Measurements from ENCODE around the gene ERLIN1.
A peak's percentile ranks its signal among the peaks of the same experiment; 100 is the strongest.
"Not testable (repeated sequence)": the region's sequence is repeated elsewhere in the genome, so short reads cannot be mapped to it uniquely, and the experiment has no call there.

ERLIN1 gene

DNA sequence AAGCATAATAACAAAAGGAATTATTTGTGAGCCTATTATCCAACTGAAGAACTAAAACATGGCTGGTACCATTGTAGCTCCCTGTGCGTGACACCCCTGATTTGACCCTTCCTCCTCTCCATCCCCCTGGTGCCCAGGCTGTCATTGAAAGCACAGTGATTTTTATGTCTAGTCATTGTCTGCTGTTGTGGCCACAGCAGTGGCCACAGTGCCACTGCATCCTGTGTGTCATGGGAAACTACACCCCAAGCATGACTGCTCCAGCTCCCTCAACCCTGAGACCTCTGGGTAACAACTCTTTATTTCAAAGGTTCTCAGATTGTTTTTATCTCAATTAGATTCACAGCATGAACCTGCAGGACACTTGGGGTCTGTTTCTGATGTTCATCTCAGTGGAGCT lies 52.0 kb downstream of the ERLIN1 start:
- DNase-seq (ENCODE audit: low spot score): no peak

DNA sequence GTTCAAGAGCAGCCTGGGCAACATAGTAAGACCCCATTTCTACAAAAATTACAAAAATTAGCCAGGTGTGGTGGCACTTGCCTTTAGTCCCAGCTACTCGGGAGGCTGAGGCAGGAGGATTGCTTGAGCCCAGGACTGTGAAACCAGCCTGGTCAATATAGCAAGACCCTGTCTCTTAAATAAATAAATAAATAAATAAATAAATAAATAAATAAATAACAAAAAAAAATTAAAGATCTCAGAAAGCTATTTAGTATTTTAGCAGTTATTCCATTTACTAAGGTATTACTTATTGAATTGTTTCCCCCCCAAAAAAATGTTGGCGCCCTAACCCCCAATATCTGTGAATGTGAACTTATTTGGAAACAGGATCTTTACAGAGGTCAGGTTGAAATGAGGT lies 53.4 kb downstream of the ERLIN1 start:
- no peak for DNase-seq (ENCODE audit: low spot score)

GRCh38 chr10:100131571-100131970 lies 54.3 kb downstream of the ERLIN1 start:
- no peak for DNase-seq (ENCODE audit: low spot score)

GRCh38 chr10:100130831-100131230 lies 55.0 kb downstream of the ERLIN1 start:
- no peak for DNase-seq (ENCODE audit: low spot score)

DNA sequence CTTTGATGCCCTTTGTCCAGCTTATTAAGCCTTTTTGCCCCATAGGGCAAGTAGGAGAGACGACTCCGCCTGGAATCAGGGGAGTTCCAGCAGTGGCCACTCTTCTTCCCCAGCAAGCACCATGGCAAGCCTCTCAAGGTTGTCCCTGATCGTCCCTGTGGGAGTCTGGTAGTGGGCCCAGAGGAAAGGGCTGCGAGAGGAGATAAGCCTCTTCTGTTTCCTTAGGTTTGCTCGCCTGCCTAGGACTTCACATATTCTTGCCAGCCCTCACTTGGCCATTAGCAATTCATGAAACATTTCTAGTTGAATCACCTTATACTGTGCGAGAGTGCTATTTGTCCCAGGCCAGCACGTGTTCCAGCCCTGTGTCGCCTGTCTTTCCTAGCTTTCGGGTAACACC lies 56.4 kb downstream of the ERLIN1 start:
- DNase-seq (ENCODE audit: low spot score): no peak

DNA sequence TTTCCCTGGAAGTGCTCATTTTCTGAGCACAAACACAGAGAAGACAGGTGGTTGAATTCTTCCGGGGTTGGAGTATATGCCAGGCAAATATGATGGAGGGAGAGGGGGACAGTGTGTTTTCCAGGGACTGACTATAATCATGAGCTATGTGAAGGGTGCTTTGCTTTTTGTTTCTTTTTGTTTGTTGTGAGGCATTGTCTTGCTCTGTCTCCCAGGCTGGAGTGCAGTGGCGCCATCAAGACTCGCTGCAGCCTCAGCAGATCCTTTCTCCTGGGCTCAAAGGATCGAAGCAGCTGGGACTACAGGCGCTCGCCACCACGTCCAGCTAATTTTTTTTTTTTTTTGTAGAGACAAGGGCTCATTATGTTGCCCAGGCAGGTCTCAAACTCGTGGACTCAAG lies 56.9 kb downstream of the ERLIN1 start:
- no peak for DNase-seq (ENCODE audit: low spot score)

DNA sequence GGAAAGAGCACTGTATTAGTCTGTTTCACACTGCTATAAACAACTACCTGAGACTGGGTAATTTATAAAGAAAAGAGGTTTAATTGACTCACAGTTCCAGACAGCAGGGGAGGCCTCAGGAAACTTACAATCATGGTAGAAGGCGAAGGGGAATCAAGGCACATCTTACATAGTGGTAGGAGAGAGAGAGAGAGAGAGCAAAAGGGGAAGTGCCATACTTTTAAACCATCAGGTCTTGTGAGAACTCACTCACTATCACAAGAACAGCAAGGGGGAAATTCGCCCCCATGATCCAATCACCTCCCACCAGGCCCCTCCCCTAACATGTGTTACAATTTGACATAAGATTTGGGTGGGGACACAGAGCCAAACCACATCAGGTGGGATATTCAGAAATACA lies 60.5 kb downstream of the ERLIN1 start:
- not testable (repeated sequence) for DNase-seq (ENCODE audit: low spot score)

DNA sequence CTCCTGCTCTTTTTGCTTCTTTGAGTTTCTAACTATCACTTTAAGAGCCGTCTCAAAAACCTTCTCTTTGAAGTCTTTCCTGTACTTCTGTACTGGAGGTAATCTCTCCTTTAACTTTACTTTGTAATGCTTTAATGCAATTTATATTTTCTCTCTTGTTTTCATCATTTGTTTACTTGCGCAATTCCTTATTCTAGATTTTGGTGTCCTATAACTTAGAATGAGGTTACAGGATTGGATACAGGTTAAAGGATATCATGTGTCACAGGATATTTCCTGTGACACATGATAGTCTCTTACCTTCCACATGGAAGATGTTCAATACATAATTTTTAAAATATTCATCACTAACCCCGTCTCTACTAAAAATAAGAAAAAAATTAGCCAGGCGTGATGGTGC lies 61.7 kb downstream of the ERLIN1 start:
- no peak for DNase-seq (ENCODE audit: low spot score)

- DNase-seq (ENCODE audit: low spot score): no peak
Measured at GRCh38 chr10:100122780-100123179, 63.0 kb downstream of the ERLIN1 start.

DNA sequence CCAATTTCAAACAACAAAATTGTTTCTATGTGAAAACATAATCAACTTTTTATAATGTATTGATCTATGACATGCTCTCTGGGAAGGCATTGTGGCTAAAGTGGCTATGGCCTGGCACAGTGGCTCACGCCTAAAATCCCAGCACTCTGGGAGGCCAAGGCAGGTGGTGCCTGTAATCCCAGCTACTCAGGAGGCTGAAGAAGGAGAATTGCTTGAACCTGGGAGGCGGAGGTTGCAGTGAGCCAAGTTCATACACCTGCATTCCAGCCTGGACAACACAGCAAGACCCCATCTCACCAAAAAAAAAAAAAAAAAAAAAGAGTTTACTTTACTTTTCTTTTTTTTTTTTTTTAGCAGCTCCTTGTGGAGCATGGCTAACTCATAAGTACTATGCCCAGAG lies 65.3 kb downstream of the ERLIN1 start:
- DNase-seq (ENCODE audit: low spot score): no peak

- no peak for DNase-seq (ENCODE audit: low spot score)
Measured at GRCh38 chr10:100119726-100120125, 66.1 kb downstream of the ERLIN1 start.

DNA sequence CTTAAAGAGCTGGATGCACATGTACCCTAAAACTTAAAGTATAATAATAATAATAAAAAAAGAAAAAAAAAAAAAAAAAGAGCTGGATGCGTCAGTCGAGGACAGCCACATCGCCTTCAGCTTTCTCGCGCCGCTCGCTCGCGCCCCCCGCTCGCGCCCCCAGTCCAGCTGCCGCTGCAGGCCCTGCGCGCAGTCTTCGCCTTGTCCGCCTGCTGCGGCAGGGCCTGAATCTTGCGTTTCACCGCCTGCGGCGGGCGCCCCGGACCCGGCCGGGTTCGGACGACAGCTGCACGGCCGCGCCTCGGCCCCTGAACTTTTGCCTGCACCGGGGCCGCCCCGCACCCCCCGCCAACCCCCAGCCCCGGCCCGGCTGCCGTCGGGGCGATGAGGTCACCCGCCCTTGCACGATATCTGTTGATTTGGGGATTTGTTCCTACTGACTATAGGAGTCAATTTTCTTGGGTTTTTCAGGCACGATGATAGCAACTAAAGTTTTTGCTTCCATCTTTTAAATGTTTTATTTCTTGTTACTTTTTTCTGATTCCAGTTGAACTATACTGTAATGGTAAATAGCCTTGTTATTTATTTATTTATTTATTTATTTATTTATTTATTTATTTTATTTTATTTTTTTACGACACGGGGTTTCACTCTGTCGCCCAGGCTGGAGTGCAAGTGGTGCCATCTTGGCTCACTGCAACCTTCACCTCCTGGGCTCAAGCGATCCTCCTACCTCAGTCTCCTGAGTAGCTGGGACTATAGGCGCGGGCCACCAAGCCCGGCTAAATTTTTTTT lies 70.7 kb downstream of the ERLIN1 start:
- DNase-seq (ENCODE audit: low spot score): no peak

- DNase-seq (ENCODE audit: low spot score): no peak
Measured at GRCh38 chr10:100114460-100114859, 71.4 kb downstream of the ERLIN1 start.

DNA sequence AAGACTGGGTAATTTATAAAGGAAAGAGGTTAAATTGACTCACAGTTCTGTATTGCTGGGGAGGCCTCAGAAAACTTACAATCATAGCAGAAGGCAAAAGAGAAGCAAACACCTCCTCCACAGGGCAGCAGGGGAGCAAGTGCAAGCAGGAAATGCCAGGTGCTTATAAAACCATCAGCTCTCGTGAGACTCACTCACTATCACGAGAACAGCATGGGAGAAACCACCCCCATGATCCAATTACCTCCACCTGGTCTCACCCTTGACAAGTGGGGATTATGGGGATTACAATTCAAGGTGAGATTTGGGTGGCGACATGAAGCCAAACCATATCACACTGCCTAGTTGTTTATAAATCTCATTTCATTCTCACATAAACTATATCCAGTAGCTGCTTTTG lies 76.2 kb downstream of the ERLIN1 start:
- no peak for DNase-seq (ENCODE audit: low spot score)

DNA sequence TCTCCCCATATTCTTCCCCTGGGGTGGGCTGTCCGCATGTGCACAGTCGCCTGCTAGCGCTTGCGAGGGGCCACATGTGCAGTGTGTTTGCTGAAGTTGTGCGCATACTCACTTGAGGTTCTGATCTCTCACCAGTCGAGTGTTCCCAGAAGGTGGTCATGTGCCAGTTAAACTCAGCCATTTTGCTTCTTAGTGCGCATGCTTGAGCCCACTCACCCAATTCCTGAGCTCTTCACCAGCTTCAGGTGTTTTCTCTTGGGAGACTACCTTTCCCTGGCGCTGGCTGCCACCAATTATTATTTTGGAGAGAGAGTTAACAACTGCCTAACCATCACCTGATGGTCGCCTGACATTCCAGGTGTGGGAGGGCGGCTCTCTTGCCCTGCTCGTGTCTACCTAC lies 79.0 kb downstream of the ERLIN1 start:
- DNase-seq (ENCODE audit: low spot score): no peak

DNA sequence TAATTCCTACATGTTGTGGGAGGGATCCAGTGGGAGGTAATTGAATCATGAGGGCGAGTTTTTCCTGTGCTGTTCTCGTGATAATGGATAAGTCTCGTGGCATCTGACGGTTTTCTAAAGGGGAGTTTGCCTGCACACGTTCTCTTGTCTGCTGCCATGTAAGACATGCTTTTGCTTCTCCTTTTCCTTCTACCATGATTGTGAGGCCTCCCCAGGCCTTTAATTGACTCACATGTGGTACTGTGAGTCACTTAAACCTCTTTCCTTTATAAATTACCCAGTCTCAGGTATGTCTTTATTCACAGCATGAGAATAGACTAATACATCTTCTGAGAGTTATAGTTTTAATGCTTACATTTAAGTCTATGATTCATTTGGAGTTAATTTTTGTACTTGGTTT lies 81.5 kb downstream of the ERLIN1 start:
- DNase-seq (ENCODE audit: low spot score): no peak

GRCh38 chr10:100103581-100103980 lies 82.2 kb downstream of the ERLIN1 start:
- DNase-seq (ENCODE audit: low spot score): no peak

DNA sequence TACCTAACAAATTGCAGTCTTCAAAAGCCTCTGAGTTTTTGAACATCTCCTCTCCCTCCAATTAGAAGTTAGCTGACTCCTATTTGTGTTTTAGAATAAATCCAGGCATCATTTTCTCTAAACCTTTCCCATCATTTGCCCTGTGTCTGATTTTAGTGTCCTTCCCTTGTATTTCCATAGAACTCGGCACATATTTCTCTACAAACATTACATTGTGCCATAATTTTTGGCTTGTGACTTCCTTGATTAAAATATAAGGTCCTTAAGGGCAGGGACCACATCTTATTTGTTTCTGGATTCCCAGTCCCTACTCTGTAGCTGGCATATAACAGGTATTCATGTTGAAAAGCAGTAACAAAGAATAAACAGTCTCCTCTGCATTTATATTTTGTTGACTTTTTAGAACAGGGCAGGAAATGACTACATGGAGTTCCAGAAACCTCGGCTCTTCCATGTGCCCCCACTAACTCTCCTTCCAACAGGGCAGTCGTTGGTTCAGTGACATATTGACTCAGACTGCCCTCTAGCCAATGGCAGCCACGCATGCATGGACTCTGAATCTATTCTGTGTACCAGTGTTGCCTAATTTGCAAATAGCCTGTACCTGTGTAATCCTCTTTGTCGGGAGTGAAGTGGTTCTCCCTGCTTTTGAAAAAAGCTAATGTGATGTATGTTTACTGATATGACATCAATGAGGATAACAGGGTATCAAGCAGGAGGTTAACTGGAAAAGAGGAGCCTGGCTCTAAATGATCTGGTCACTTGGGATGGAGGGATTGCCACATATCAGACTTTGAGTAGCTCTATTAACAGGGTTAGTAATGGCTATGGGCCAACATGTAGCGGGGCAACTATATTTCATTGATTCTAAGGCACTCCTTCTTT lies 84.4 kb downstream of the ERLIN1 start:
- DNase-seq (ENCODE audit: low spot score): peak; percentile 5

- peak; percentile 18 for DNase-seq (ENCODE audit: low spot score)
Measured at GRCh38 chr10:100100651-100101184, 85.1 kb downstream of the ERLIN1 start.

All from SW480 (cell line).